HG02610 (cell line): ENCODE data around the gene DIABLO.
"Not testable (repeated sequence)": the region's sequence is repeated elsewhere in the genome, so short reads cannot be mapped to it uniquely, and the experiment has no call there.

ENCODE experiments used
- ATAC-seq: cut with Tn5 transposase; IDR thresholded peaks from one replicate; pipeline ENCODE4 v1.9.1; 2021; ENCODE audit warnings: mild to moderate bottlenecking, moderate library complexity; ENCODE audit not compliant: unreplicated experiment

DIABLO gene

GRCh38 chr12:122190842-122191668, 34.8 kb downstream of the DIABLO start:
- ATAC-seq: peak; percentile 45

- no peak for ATAC-seq
Observed at GRCh38 chr12:122189626-122190475, 36.0 kb downstream of the DIABLO start.

- no peak for ATAC-seq
Observed at GRCh38 chr12:122187466-122187865, 38.4 kb downstream of the DIABLO start.

- ATAC-seq: no peak
Observed at GRCh38 chr12:122185494-122186082, 40.3 kb downstream of the DIABLO start.

GRCh38 chr12:122185079-122185478, 40.8 kb downstream of the DIABLO start:
- no peak for ATAC-seq

GRCh38 chr12:122184517-122184916, 41.3 kb downstream of the DIABLO start:
- no peak for ATAC-seq

- no peak for ATAC-seq
Observed at GRCh38 chr12:122183588-122183940, 42.3 kb downstream of the DIABLO start.

- ATAC-seq: no peak
Observed at GRCh38 chr12:122182887-122183587, 42.8 kb downstream of the DIABLO start, which contains the start of gene LRRC43. Gene LRRC43, plus strand, starts transcription at chr12:122183123. Its CDS starts 22 bp downstream, at chr12:122183145.

GRCh38 chr12:122176473-122176872, 49.4 kb downstream of the DIABLO start:
- ATAC-seq: not testable (repeated sequence)

GRCh38 chr12:122174155-122174845, 51.6 kb downstream of the DIABLO start, which contains the start of gene IL31:
Gene IL31, minus strand, starts transcription at chr12:122174221. Its CDS starts 49 bp downstream, at chr12:122174172.
- ATAC-seq: no peak

GRCh38 chr12:122172262-122172939, 53.5 kb downstream of the DIABLO start:
- no peak for ATAC-seq

- ATAC-seq: no peak
Observed at GRCh38 chr12:122171399-122171798, 54.5 kb downstream of the DIABLO start.

GRCh38 chr12:122168492-122168891, 57.4 kb downstream of the DIABLO start:
- ATAC-seq: no peak

- no peak for ATAC-seq
Observed at GRCh38 chr12:122167356-122167925, 58.4 kb downstream of the DIABLO start.

GRCh38 chr12:122166422-122167349, 59.2 kb downstream of the DIABLO start:
- peak; percentile 67 for ATAC-seq

- no peak for ATAC-seq
Observed at GRCh38 chr12:122162976-122163375, 62.9 kb downstream of the DIABLO start.

GRCh38 chr12:122161682-122162081, 64.2 kb downstream of the DIABLO start:
- no peak for ATAC-seq

GRCh38 chr12:122160761-122161160, 65.1 kb downstream of the DIABLO start:
- ATAC-seq: no peak
